Measurements from ENCODE around the gene P2RY8.

P2RY8 gene

GRCh38 chrX:1481636-1482529 lies 55.1 kb downstream of the P2RY8 start:
- 3% methylated on average over 25 of the region's 26 CpGs for WGBS (ENCODE audit: insufficient coverage)
- Histone ChIP-seq H3K27me3 (replicated peaks in 2 of 5; ENCODE audit: control insufficient read depth in 4 of 5, insufficient read depth in 5 of 5, low read length in 4 of 5) (no peaks in the 10 kb centered on the region), H3K4me3 (ENCODE audit: control insufficient read depth in 1 of 7, extremely low read depth in 1 of 7, insufficient read depth in 4 of 7, low read depth in 2 of 7, low read length in 6 of 7) (peak overlapping the region in 6 of 7 experiments; percentile 25 to 66 (median 36)), H3K27ac (ENCODE audit: insufficient read depth in 1 of 2, low read depth in 1 of 2, low read length in 2 of 2, poor library complexity in 1 of 2, severe bottlenecking in 2 of 2) (peak overlapping the region; percentile 72 to 93), H3K36me3 (ENCODE audit: control insufficient read depth in 4 of 4, insufficient read depth in 4 of 4, low read length in 3 of 4) (peaks cover 8 to 48% (median 21%) of the 10 kb centered on the region in 4 experiments), H3K9me3 (ENCODE audit: control extremely low read depth in 1 of 5, control insufficient read depth in 4 of 5, insufficient read depth in 2 of 5, low read depth in 1 of 5, low read length in 4 of 5) (peaks cover 0 to 12% (median 0%) of the 10 kb centered on the region in 5 experiments), H3K4me1 (ENCODE audit: control extremely low read depth in 1 of 4, control insufficient read depth in 4 of 4, insufficient read depth in 4 of 4, low read length in 3 of 4) (peaks cover 8 to 60% (median 48%) of the 10 kb centered on the region in 4 experiments)
- CTCF ChIA-PET: no interaction called here
- POLR2A ChIA-PET: no interaction called here
- peak; percentile 90 to 95 (median 92) for DNase-seq

- Histone ChIP-seq H3K9me3 (ENCODE audit: control extremely low read depth in 1 of 5, control insufficient read depth in 4 of 5, insufficient read depth in 2 of 5, low read depth in 1 of 5, low read length in 4 of 5) (peaks cover 0 to 9% (median 0%) of the 10 kb centered on the region in 5 experiments), H3K4me1 (ENCODE audit: control extremely low read depth in 1 of 4, control insufficient read depth in 4 of 4, insufficient read depth in 4 of 4, low read length in 3 of 4) (peaks cover 8 to 71% (median 53%) of the 10 kb centered on the region in 4 experiments), H3K36me3 (ENCODE audit: control insufficient read depth in 4 of 4, insufficient read depth in 4 of 4, low read length in 3 of 4) (peaks cover 2 to 50% (median 17%) of the 10 kb centered on the region in 4 experiments), H3K27me3 (replicated peaks in 2 of 5; ENCODE audit: control insufficient read depth in 4 of 5, insufficient read depth in 5 of 5, low read length in 4 of 5) (no peaks in the 10 kb centered on the region), H3K4me3 (ENCODE audit: control insufficient read depth in 1 of 7, extremely low read depth in 1 of 7, insufficient read depth in 4 of 7, low read depth in 2 of 7, low read length in 6 of 7) (peak overlapping the region in 1 of 7 experiments; percentile 17), H3K27ac (ENCODE audit: insufficient read depth in 1 of 2, low read depth in 1 of 2, low read length in 2 of 2, poor library complexity in 1 of 2, severe bottlenecking in 2 of 2) (peak overlapping the region in 1 of 2 experiments; percentile 20)
- WGBS (ENCODE audit: insufficient coverage): 65% methylated on average over 3 of the region's 8 CpGs
- ChIA-PET CTCF (no interaction called here), POLR2A (no interaction called here)
- no peak for DNase-seq
Observed at GRCh38 chrX:1480082-1480785, 56.8 kb downstream of the P2RY8 start.

- peaks cover 0 to 9% (median 0%) of the 10 kb centered on the region in 5 experiments for H3K9me3 ChIP-seq (ENCODE audit: control extremely low read depth in 1 of 5, control insufficient read depth in 4 of 5, insufficient read depth in 2 of 5, low read depth in 1 of 5, low read length in 4 of 5)
- peak overlapping the region in 1 of 2 experiments; percentile 44 for H3K27ac ChIP-seq (ENCODE audit: insufficient read depth in 1 of 2, low read depth in 1 of 2, low read length in 2 of 2, poor library complexity in 1 of 2, severe bottlenecking in 2 of 2)
- peak in 2 of 3 donors; percentile 68 to 76 for DNase-seq
- peaks cover 2 to 44% (median 19%) of the 10 kb centered on the region in 4 experiments for H3K36me3 ChIP-seq (ENCODE audit: control insufficient read depth in 4 of 4, insufficient read depth in 4 of 4, low read length in 3 of 4)
- peaks cover 8 to 61% (median 39%) of the 10 kb centered on the region in 4 experiments for H3K4me1 ChIP-seq (ENCODE audit: control extremely low read depth in 1 of 4, control insufficient read depth in 4 of 4, insufficient read depth in 4 of 4, low read length in 3 of 4)
- H3K27me3 ChIP-seq (replicated peaks in 2 of 5; ENCODE audit: control insufficient read depth in 4 of 5, insufficient read depth in 5 of 5, low read length in 4 of 5): no peaks in the 10 kb centered on the region
- peak overlapping the region in 2 of 7 experiments; percentile 2 to 29 for H3K4me3 ChIP-seq (ENCODE audit: control insufficient read depth in 1 of 7, extremely low read depth in 1 of 7, insufficient read depth in 4 of 7, low read depth in 2 of 7, low read length in 6 of 7)
- ChIA-PET POLR2A (no interaction called here), CTCF (no interaction called here)
- WGBS (ENCODE audit: insufficient coverage): 84% methylated on average over 6 of the region's 8 CpGs
Observed at GRCh38 chrX:1477801-1478458, 59.1 kb downstream of the P2RY8 start.

- no peak overlapping the region for H3K27ac ChIP-seq (ENCODE audit: insufficient read depth in 1 of 2, low read depth in 1 of 2, low read length in 2 of 2, poor library complexity in 1 of 2, severe bottlenecking in 2 of 2)
Observed at GRCh38 chrX:1477229-1477628, 59.8 kb downstream of the P2RY8 start.

GRCh38 chrX:1476682-1477081 lies 60.3 kb downstream of the P2RY8 start:
- H3K27me3 ChIP-seq (replicated peaks in 2 of 5; ENCODE audit: control insufficient read depth in 4 of 5, insufficient read depth in 5 of 5, low read length in 4 of 5): no peaks in the 10 kb centered on the region
- CTCF ChIA-PET: no interaction called here
- POLR2A ChIA-PET: no interaction called here
- H3K27ac ChIP-seq (ENCODE audit: insufficient read depth in 1 of 2, low read depth in 1 of 2, low read length in 2 of 2, poor library complexity in 1 of 2, severe bottlenecking in 2 of 2): no peak overlapping the region
- H3K4me1 ChIP-seq (ENCODE audit: control extremely low read depth in 1 of 4, control insufficient read depth in 4 of 4, insufficient read depth in 4 of 4, low read length in 3 of 4): peaks cover 8 to 64% (median 37%) of the 10 kb centered on the region in 4 experiments
- H3K36me3 ChIP-seq (ENCODE audit: control insufficient read depth in 4 of 4, insufficient read depth in 4 of 4, low read length in 3 of 4): peaks cover 2 to 43% (median 19%) of the 10 kb centered on the region in 4 experiments
- 100% methylated on average over 1 of the region's 5 CpGs for WGBS (ENCODE audit: insufficient coverage)
- H3K9me3 ChIP-seq (ENCODE audit: control extremely low read depth in 1 of 5, control insufficient read depth in 4 of 5, insufficient read depth in 2 of 5, low read depth in 1 of 5, low read length in 4 of 5): peaks cover 0 to 9% (median 0%) of the 10 kb centered on the region in 5 experiments
- H3K4me3 ChIP-seq (ENCODE audit: control insufficient read depth in 1 of 7, extremely low read depth in 1 of 7, insufficient read depth in 4 of 7, low read depth in 2 of 7, low read length in 6 of 7): no peak overlapping the region
- DNase-seq: no peak

More at GRCh38 chrX:1477229-1477628, 59.8 kb downstream of the P2RY8 start:
- no peaks in the 10 kb centered on the region for H3K27me3 ChIP-seq (replicated peaks in 2 of 5; ENCODE audit: control insufficient read depth in 4 of 5, insufficient read depth in 5 of 5, low read length in 4 of 5)
- no peak for DNase-seq
- POLR2A ChIA-PET: no interaction called here
- no peak overlapping the region for H3K4me3 ChIP-seq (ENCODE audit: control insufficient read depth in 1 of 7, extremely low read depth in 1 of 7, insufficient read depth in 4 of 7, low read depth in 2 of 7, low read length in 6 of 7)
- H3K9me3 ChIP-seq (ENCODE audit: control extremely low read depth in 1 of 5, control insufficient read depth in 4 of 5, insufficient read depth in 2 of 5, low read depth in 1 of 5, low read length in 4 of 5): peaks cover 0 to 9% (median 0%) of the 10 kb centered on the region in 5 experiments
- CTCF ChIA-PET: no interaction called here
- 96% methylated on average over 2 of the region's 3 CpGs for WGBS (ENCODE audit: insufficient coverage)
- H3K36me3 ChIP-seq (ENCODE audit: control insufficient read depth in 4 of 4, insufficient read depth in 4 of 4, low read length in 3 of 4): peaks cover 2 to 43% (median 19%) of the 10 kb centered on the region in 4 experiments
- H3K4me1 ChIP-seq (ENCODE audit: control extremely low read depth in 1 of 4, control insufficient read depth in 4 of 4, insufficient read depth in 4 of 4, low read length in 3 of 4): peaks cover 8 to 64% (median 37%) of the 10 kb centered on the region in 4 experiments

- peaks cover 2 to 42% (median 19%) of the 10 kb centered on the region in 4 experiments for H3K36me3 ChIP-seq (ENCODE audit: control insufficient read depth in 4 of 4, insufficient read depth in 4 of 4, low read length in 3 of 4)
- POLR2A ChIA-PET: no interaction called here
- no peak for DNase-seq
Observed at GRCh38 chrX:1475881-1476280, 61.1 kb downstream of the P2RY8 start.

More at GRCh38 chrX:1475881-1476280, 61.1 kb downstream of the P2RY8 start:
- Histone ChIP-seq H3K27me3 (replicated peaks in 2 of 5; ENCODE audit: control insufficient read depth in 4 of 5, insufficient read depth in 5 of 5, low read length in 4 of 5) (no peaks in the 10 kb centered on the region), H3K4me3 (ENCODE audit: control insufficient read depth in 1 of 7, extremely low read depth in 1 of 7, insufficient read depth in 4 of 7, low read depth in 2 of 7, low read length in 6 of 7) (no peak overlapping the region), H3K9me3 (ENCODE audit: control extremely low read depth in 1 of 5, control insufficient read depth in 4 of 5, insufficient read depth in 2 of 5, low read depth in 1 of 5, low read length in 4 of 5) (peaks cover 0 to 9% (median 0%) of the 10 kb centered on the region in 5 experiments), H3K4me1 (ENCODE audit: control extremely low read depth in 1 of 4, control insufficient read depth in 4 of 4, insufficient read depth in 4 of 4, low read length in 3 of 4) (peaks cover 8 to 64% (median 35%) of the 10 kb centered on the region in 4 experiments), H3K27ac (ENCODE audit: insufficient read depth in 1 of 2, low read depth in 1 of 2, low read length in 2 of 2, poor library complexity in 1 of 2, severe bottlenecking in 2 of 2) (no peak overlapping the region)
- CTCF ChIA-PET: no interaction called here
- no CpG with 5 or more reads among the region's 1 CpG for WGBS (ENCODE audit: insufficient coverage)
